Smooth muscle cell (in vitro differentiated cells): ENCODE results near the gene BCL6B. TPM values are rescaled to one million over a fixed set of nuclear protein-coding genes. Genes with fewer than 3 reads are reported as not detected.

Experiments
- DNase-seq: peaks from one replicate; lab custom pipeline; 2025; ENCODE audit not compliant: unreplicated experiment; lab: John Stamatoyannopoulos, UW
- H2AFZ ChIP-seq: fragments of 200-600 bp; sonication (generic); 2 replicates; pipeline ENCODE4 v1.6.0; 2016; ENCODE audit warnings: antibody characterized with exemption, low read depth, mild to moderate bottlenecking
- H3F3A ChIP-seq: fragments of 200-600 bp; sonication (generic); 2 replicates; pipeline ENCODE4 v1.6.0; 2017; ENCODE audit warnings: antibody characterized with exemption, low read depth
- H3K27ac ChIP-seq: fragments of 200-600 bp; sonication (generic); 2 replicates; pipeline ENCODE4 v1.5.1; 2016; ENCODE audit warnings: low read depth, mild to moderate bottlenecking
- H3K27me3 ChIP-seq: fragments of 200-600 bp; sonication (generic); 2 replicates; pipeline ENCODE4 v1.6.1; 2016; ENCODE audit warnings: low read depth, mild to moderate bottlenecking
- H3K36me3 ChIP-seq: fragments of 200-600 bp; sonication (generic); 2 replicates; pipeline ENCODE4 v1.5.1; 2016; ENCODE audit warnings: low read depth
- H3K4me1 ChIP-seq: fragments of 200-600 bp; sonication (generic); 2 replicates; pipeline ENCODE4 v1.5.1; 2016; ENCODE audit warnings: low read depth
- H3K4me2 ChIP-seq: fragments of 200-600 bp; sonication (generic); 2 replicates; pipeline ENCODE4 v1.6.0; 2016; ENCODE audit warnings: mild to moderate bottlenecking
- H3K4me3 ChIP-seq: fragments of 200-600 bp; sonication (generic); 2 replicates; pipeline ENCODE4 v1.5.1; 2016; ENCODE audit warnings: mild to moderate bottlenecking
- H3K79me2 ChIP-seq: fragments of 200-600 bp; sonication (generic); 2 replicates; pipeline ENCODE4 v1.6.0; 2016; ENCODE audit warnings: low read depth, mild to moderate bottlenecking
- H3K9ac ChIP-seq: fragments of 200-600 bp; sonication (generic); 2 replicates; pipeline ENCODE4 v1.6.0; 2016; ENCODE audit warnings: low read depth
- H3K9me3 ChIP-seq: fragments of 200-600 bp; sonication (generic); replicated peaks from 2 replicates; pipeline ENCODE4 v1.5.1; 2016; ENCODE audit warnings: low read depth
- H4K20me1 ChIP-seq: fragments of 200-600 bp; sonication (generic); 2 replicates; pipeline ENCODE4 v1.6.0; 2016; ENCODE audit warnings: low read depth
- WGBS: methylation state at CpG from one replicate; pipeline ENCODE4 v1.1.7; 2016; ENCODE audit warnings: low lambda C conversion rate; 5-methylcytosine and 5-hydroxymethylcytosine counted together
- polyA plus RNA-seq: library from polyadenylated mRNA; unstranded; fragments of >200 nt; fragmentation: Nextera tagmentation; extraction: Ambion mirVana; gene quantifications from 2 replicates; pipeline ENCODE4 v1.2.1, GENCODE V29; 2016
- total RNA-seq: library from RNA; depleted of rRNA; stranded (reverse); fragments of >200 nt; gene quantifications from 2 replicates; pipeline ENCODE4 v1.2.3, GENCODE V29; 2014
- TF ChIP-seq, protein P1 (sequence below): fragments of 200-600 bp; sonication (generic); IDR thresholded peaks from 2 replicates; pipeline ENCODE4 v1.5.1; 2017; ENCODE audit warnings: borderline replicate concordance, mild to moderate bottlenecking, antibody characterized with exemption; ENCODE audit not compliant: insufficient read depth, poor library complexity, severe bottlenecking

BCL6B gene
- total and polyA plus RNA-seq, 2 experiments from 2014 or later = not detected

DNA sequence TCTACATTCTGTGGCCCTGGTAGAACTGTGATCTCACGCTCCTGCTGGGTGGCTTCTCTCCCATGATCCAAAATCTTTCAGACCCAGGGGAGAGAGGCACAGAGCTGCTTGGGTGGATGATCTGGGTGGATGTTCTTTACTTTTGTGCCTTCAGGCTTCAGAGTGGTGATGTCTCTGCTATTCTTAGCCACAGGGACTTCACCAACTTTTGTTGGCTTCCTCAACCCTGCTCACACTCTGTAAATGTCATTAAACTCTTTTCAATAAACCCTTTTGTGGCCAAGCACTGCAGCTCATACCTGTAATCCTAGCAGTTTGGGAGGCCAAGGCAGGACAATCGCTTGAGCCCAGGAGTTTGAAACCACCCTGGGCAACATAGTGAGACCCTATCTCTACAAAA is 49.6 kb downstream of the BCL6B start:
- no peaks in the 10 kb centered on the region for H3K79me2 ChIP-seq
- H2AFZ ChIP-seq = no peak overlapping the region
- 100% methylated on average over 2 of the region's 2 CpGs for WGBS
- no peak for DNase-seq
- no peak overlapping the region for H3K4me3 ChIP-seq
- TF ChIP-seq, protein P1, sequence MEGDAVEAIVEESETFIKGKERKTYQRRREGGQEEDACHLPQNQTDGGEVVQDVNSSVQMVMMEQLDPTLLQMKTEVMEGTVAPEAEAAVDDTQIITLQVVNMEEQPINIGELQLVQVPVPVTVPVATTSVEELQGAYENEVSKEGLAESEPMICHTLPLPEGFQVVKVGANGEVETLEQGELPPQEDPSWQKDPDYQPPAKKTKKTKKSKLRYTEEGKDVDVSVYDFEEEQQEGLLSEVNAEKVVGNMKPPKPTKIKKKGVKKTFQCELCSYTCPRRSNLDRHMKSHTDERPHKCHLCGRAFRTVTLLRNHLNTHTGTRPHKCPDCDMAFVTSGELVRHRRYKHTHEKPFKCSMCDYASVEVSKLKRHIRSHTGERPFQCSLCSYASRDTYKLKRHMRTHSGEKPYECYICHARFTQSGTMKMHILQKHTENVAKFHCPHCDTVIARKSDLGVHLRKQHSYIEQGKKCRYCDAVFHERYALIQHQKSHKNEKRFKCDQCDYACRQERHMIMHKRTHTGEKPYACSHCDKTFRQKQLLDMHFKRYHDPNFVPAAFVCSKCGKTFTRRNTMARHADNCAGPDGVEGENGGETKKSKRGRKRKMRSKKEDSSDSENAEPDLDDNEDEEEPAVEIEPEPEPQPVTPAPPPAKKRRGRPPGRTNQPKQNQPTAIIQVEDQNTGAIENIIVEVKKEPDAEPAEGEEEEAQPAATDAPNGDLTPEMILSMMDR = no peak
- no peak overlapping the region for H3K27ac ChIP-seq
- H3F3A ChIP-seq = no peaks in the 10 kb centered on the region
- H3K4me2 ChIP-seq = no peak overlapping the region
- H3K9ac ChIP-seq = no peak overlapping the region
- no peaks in the 10 kb centered on the region for H3K4me1 ChIP-seq
- H3K9me3 ChIP-seq = no peaks in the 10 kb centered on the region
- H3K36me3 ChIP-seq = no peaks in the 10 kb centered on the region
- H3K27me3 ChIP-seq = no peaks in the 10 kb centered on the region
- no peaks in the 10 kb centered on the region for H4K20me1 ChIP-seq

DNA sequence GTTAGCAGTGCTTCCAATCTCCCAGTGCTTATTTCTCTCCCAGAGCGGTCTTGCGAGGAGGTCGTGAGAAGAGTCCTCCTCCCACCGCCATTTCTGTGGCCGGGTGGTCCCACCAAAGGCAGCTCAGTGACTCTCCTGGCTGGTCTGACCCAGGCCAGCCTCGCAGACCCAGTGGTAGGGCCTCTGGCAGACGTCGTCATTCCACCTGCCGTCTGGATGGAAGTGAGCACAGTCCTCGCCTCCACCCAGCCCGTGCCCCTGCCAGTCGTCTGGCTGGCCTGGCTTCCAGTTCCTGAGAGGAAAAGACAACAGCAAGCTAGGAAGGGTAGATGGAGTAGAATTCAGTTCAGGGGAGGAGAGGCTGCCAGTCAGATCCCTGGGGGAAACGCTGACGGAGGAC is 52.1 kb downstream of the BCL6B start:
- no peak for DNase-seq
- H3K4me2 ChIP-seq = no peak overlapping the region
- TF ChIP-seq, protein P1 = no peak
- WGBS = 91% methylated on average over 14 of the region's 14 CpGs
- no peaks in the 10 kb centered on the region for H3K27me3 ChIP-seq
- H3F3A ChIP-seq = no peaks in the 10 kb centered on the region
- no peaks in the 10 kb centered on the region for H4K20me1 ChIP-seq
- H3K9me3 ChIP-seq = no peaks in the 10 kb centered on the region
- no peaks in the 10 kb centered on the region for H3K36me3 ChIP-seq
- H3K4me1 ChIP-seq = no peaks in the 10 kb centered on the region
- no peak overlapping the region for H3K27ac ChIP-seq
- H3K9ac ChIP-seq = no peak overlapping the region
- no peak overlapping the region for H3K4me3 ChIP-seq
- no peaks in the 10 kb centered on the region for H3K79me2 ChIP-seq
- no peak overlapping the region for H2AFZ ChIP-seq

DNA sequence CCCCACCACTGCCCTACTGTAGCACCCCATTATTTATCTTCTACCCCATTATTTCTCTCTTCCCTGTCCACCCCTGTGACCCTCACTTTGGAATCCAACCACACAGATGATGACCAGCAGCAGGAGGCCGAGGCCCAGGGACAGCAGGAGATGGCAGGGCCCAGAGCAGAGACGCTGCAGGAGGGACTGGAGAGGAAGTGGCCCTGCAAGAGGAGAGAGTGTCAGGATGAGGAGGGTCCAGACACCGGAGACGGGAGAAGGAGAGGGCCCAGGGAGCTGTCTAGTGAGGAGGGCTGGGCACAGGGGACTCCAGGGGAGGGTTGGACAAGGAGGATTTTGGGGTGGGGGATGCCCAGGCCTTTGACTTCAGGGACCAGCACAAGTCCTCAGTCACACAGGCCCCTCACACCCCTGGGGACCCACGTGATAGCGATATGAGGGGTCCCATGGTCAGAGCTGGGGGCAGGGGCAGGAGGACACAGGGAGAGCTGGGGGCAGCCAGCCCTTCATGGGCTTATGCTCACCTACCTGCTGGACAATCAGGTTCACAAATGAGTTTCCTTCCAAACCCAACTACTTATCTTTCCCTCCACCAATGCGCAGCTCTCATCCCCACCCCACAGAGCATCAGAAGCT is 55.2 kb downstream of the BCL6B start:
- whole genome bisulfite sequencing = 82% methylated on average over 7 of the region's 7 CpGs
- Histone ChIP-seq H3K36me3 (no peaks in the 10 kb centered on the region), H3K79me2 (no peaks in the 10 kb centered on the region), H4K20me1 (no peaks in the 10 kb centered on the region), H3K9me3 (no peaks in the 10 kb centered on the region), H2AFZ (no peak overlapping the region), H3K4me1 (no peaks in the 10 kb centered on the region), H3F3A (no peaks in the 10 kb centered on the region), H3K27ac (no peak overlapping the region), H3K4me3 (no peak overlapping the region), H3K9ac (no peak overlapping the region), H3K4me2 (no peak overlapping the region), H3K27me3 (no peaks in the 10 kb centered on the region)
- no peak for DNase-seq
- TF ChIP-seq, protein P1 = no peak

DNA sequence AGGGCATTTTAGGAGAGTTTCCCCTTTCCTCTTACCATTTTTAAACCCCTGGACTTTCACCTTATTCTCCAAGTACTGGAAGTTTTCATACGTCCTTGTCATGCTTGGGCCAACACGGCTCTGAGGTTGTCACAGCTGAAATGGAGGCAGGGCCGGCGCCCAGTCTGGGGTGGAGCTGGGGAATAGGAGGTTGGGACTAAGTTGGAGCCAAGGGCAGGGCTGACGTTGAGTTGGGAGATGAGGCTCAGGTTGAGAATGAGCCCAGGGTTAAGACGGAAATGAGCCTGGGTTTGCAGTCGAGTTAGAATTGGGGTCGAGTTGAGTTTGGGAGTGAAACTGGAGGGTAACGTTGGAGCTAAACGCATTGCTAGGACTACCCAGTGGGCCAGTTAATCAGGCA is 55.9 kb downstream of the BCL6B start:
- no peak for DNase-seq
- Histone ChIP-seq H3K4me2 (no peak overlapping the region), H2AFZ (no peak overlapping the region), H3F3A (no peaks in the 10 kb centered on the region), H3K27me3 (no peaks in the 10 kb centered on the region), H3K27ac (no peak overlapping the region), H3K36me3 (no peaks in the 10 kb centered on the region), H3K4me1 (no peaks in the 10 kb centered on the region), H3K79me2 (no peaks in the 10 kb centered on the region), H3K9me3 (no peaks in the 10 kb centered on the region), H3K4me3 (no peak overlapping the region), H4K20me1 (no peaks in the 10 kb centered on the region), H3K9ac (no peak overlapping the region)
- 92% methylated on average over 10 of the region's 10 CpGs for WGBS
- TF ChIP-seq, protein P1 = no peak
